ENCODE results near the gene AIFM2. TPM values are rescaled to one million over a fixed set of nuclear protein-coding genes. Genes with fewer than 3 reads are reported as not detected.

Gene AIFM2
- total and polyA plus RNA-seq, 2 of the 13 experiments (the other 11 are each of a cell fraction or from before 2014, with no cell fraction given) = 20.3 to 29.5 TPM

GRCh38 chr10:70090951-70091350 lies 41.7 kb downstream of the AIFM2 start (continued):
- TF ChIP-seq PRDM15 (CRISPR knock-in tag; IDR thresholded peaks at IDR 0.05) = no peak
- no peak for TF ChIP-seq GMEB2 (CRISPR knock-in tag; IDR thresholded peaks at IDR 0.05; ENCODE audit: low read depth)
- TF ChIP-seq USF2 (IDR thresholded peaks at IDR 0.05; ENCODE audit: low read depth, low read length) = no peak
- no peak for TF ChIP-seq USF2 (CRISPR knock-in tag; IDR thresholded peaks at IDR 0.05; ENCODE audit: borderline replicate concordance)
- no peak; the same call in 1 of the 2 replicates for TF ChIP-seq HDAC1 (CRISPR knock-in tag; IDR thresholded peaks at IDR 0.05)
- no peak for TF ChIP-seq ZNF567 (CRISPR knock-in tag; IDR thresholded peaks at IDR 0.05; ENCODE audit: borderline replicate concordance)
- TF ChIP-seq SP140L (CRISPR knock-in tag; IDR thresholded peaks at IDR 0.05; ENCODE audit: borderline replicate concordance) = no peak
- no peak for TF ChIP-seq PRDM4 (CRISPR knock-in tag; IDR thresholded peaks at IDR 0.05; ENCODE audit: borderline replicate concordance)
- peak; percentile 72 for TF ChIP-seq SPEN (CRISPR knock-in tag; IDR thresholded peaks at IDR 0.05; ENCODE audit: low read depth)
- TF ChIP-seq FOSL2 (CRISPR knock-in tag; IDR thresholded peaks at IDR 0.05) = peak; percentile 46; the same call in 1 of the 2 replicates
- TF ChIP-seq ZNF33B (CRISPR knock-in tag; IDR thresholded peaks at IDR 0.05) = no peak
- peak; percentile 81 for TF ChIP-seq PHF21A (CRISPR knock-in tag; IDR thresholded peaks at IDR 0.05)
- TF ChIP-seq ZBTB4 (CRISPR knock-in tag; IDR thresholded peaks at IDR 0.05; ENCODE audit: borderline replicate concordance) = no peak
- TF ChIP-seq MBNL3 (CRISPR knock-in tag; conservative IDR thresholded peaks at IDR 0.05) = no peak
- no peak for TF ChIP-seq EEA1 (CRISPR knock-in tag; IDR thresholded peaks at IDR 0.05; ENCODE audit: borderline replicate concordance)
- TF ChIP-seq MLLT10 (CRISPR knock-in tag; IDR thresholded peaks at IDR 0.05) = no peak

All from HepG2 (cell line).